Mammary epithelial cell (primary cell): Measurements from ENCODE around the gene TUFT1.
A peak's percentile ranks its signal among the peaks of the same experiment; 100 is the strongest.

Experiments used
- CTCF ChIP-seq, 2 donors: IDR thresholded peaks in 1 of 2; conservative IDR thresholded peaks in 1 of 2; 2 replicates each; pipeline ENCODE4 v1.5.1; 2011 to 2012; ENCODE audit warnings: inconsistent platforms in 2 of 2, low read length in 2 of 2, mild to moderate bottlenecking in 2 of 2, control low read depth in 1 of 2, low read depth in 1 of 2; ENCODE audit not compliant: insufficient read depth in 1 of 2; ENCODE audit errors: extremely low read depth in 1 of 2
- EZH2 ChIP-seq: IDR thresholded peaks from 2 replicates; pipeline ENCODE4 v1.6.1; 2012; ENCODE audit warnings: low read length, inconsistent platforms, borderline replicate concordance

DNA sequence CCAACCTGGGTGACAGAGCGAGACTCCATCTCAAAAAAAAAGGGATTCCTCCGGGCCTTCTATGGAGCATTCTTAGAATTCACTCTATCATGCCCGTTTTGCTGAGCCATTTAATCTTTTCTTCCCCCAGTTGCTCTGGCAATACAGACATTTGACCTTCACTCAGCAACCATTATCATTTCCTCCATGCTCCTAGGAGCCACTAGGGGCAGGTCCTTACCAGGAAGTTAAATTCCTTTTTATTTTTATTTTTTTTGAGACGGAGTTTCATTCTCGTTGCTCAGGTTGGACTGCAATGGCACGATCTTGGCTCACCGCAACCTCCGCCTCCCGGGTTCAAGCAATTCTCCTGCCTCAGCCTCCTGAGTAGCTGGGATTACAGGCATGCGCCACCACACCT, 38.6 kb upstream of the TUFT1 start:
- TF ChIP-seq CTCF (conservative IDR thresholded peaks at IDR 0.05 in 1 of 2, IDR thresholded peaks at IDR 0.05 in 1 of 2; ENCODE audit: extremely low read depth in 1 of 2, insufficient read depth in 1 of 2, low read depth in 1 of 2, low read length in 2 of 2) (peak; percentile 26 to 32), EZH2 (no peak)
